GM19043 (cell line): ENCODE data around the gene B4GALT7.

Experiments used
- ATAC-seq: cut with Tn5 transposase; IDR thresholded peaks from one replicate; pipeline ENCODE4 v1.9.1; 2021; ENCODE audit warnings: low read depth; ENCODE audit not compliant: unreplicated experiment

B4GALT7 gene

DNA sequence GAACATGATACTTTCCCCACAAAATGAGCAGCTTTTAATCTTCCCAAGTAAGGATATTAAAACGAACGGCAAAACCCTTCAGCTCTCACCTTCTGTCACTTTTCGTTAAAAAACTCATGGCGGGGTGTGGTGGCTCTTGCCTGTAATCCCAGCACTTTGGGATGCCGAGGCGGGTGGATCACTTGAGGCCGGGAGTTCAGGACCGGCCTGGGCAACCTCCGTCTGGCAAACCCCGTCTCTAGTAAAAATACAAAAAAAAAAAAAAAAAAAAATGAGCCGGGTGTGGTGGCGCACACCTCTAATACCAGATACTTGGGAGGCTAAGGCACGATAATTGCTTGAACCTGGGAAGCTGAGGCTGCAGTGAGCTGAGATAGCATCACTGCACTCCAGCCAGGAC lies 7.0 kb upstream of the B4GALT7 start:
- ATAC-seq = no peak

DNA sequence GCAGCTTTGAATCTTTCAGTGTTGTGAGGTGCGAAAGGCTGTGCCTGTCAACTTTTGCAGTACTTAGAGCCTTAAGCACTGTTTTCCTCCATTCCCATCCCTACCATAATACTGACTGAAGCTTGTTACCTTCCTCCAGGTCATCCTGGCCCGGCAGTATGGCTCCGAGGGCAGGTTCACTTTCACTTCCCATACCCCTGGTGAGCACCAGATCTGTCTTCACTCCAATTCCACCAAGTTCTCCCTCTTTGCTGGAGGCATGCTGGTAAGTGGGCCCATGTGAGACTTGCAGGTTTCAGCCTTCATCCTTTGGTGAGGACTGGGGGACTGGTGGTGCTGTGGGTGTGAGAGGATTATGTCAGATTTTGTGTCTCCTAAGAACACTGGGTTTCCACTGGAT lies 6.4 kb upstream of the B4GALT7 start:
- no peak for ATAC-seq

DNA sequence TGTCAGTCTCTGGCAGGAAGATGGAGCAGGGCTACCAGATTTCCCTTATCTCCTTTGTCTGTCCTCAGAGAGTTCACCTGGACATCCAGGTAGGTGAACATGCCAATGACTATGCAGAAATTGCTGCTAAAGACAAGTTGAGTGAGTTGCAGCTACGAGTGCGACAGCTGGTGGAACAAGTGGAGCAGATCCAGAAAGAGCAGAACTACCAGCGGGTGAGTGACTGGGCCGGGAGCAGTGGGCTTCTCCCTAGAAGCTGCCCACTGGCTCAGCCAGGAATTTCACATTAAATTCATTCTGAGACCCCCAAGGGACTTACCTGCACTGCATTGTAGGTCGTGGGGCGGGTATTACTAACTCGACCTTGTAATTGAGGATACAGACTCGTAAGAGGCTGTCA lies 5.9 kb upstream of the B4GALT7 start:
- ATAC-seq = no peak

DNA sequence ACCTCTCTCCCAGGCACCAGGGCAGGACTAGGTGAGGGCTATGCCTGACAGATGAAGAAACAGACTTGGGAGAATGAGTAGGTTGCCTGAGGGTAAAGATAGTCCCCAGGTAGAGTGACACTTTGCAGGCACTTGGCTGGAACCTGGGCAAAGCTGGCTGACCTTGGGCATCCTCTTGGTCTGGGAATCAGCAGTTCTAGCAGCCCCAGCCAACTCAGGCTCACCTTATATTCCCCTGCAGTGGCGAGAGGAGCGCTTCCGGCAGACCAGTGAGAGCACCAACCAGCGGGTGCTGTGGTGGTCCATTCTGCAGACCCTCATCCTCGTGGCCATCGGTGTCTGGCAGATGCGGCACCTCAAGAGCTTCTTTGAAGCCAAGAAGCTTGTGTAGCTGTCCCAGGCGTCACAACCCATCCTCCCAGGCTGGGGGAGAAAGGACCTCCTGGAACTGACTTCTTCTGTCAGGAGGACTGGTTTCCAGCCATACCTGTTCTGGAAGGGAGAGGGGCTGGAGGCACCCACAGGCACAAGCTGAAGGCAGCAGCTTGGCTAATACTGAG lies 4.8 kb upstream of the B4GALT7 start:
- no peak for ATAC-seq

DNA sequence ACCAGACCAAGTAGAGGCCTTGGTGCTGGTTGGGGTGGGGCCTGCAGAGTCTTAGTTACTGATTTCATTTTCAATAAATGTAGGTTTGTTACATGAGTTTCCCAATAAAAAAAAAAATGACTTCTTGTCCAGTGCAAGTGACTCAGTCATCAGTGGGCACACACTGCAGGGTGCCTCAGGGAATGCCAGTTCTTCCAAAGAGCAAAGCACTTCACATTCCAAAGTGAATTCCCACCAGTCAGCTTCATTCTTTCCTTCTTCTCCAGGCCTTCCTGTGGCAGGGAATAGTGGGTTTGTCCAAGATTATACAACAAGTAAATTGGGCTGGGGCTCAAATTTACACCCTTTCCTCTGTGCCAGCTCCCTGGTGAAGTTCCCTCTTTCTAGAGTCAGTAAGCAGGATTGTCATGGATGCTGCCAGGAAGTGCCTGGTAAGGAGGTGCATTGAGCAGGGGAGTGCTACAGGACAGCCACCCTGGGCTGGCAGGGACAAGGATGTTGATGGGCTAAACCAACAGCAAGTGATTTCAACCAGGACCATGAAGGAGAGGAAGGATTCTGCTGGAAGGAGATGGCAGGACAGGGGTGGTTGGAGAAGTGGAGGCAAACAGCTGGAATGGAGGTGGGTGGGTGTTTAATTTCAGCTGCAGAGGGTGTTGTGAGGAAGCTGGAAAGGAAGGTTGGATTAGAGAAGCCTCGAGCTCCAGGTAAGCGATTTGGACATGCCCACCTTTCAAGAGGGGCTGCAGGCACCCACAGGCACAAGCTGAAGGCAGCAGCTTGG lies 3.7 kb upstream of the B4GALT7 start:
- no peak for ATAC-seq

DNA sequence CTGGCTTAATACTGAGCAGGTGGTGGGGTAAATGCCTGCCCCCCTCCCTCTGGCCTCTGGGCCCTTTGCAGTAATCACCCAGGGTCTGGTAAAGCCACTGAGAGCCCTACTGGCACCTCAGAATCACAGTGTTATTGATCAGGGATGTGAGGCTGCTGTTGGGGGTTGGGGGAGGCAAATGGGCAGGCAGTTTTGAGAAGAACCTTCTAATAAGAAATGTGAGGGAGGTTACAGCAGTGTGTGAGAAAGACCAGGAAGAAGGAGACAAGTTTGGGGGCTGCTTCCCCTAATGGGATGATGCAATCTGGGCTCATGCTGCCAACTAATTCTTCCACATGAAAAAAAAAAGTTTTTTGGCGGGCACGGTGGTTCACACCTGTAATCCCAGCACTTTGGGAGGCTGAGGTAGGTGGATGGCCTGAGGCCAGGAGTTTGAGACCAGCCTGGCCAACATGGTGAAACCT lies 3.1 kb upstream of the B4GALT7 start:
- no peak for ATAC-seq

DNA sequence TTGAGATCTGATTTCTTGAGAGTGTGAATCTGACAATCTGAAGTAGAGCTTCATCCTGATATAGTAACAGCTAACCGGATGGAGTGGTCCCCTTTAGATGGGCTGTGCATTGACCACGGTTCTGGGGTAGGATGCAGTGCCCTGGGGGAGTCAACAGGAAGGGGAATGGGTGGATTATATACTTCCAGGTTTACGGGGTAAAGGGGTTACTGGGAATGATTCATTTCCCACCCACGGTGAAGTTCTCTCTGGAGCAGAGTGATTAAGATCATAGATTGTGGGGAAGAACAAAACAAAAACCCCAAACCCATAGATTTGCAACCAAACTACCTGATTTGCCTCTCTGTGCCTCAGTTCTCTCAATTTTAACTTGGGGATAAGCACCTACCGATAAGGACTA lies 1.5 kb upstream of the B4GALT7 start:
- ATAC-seq = no peak

DNA sequence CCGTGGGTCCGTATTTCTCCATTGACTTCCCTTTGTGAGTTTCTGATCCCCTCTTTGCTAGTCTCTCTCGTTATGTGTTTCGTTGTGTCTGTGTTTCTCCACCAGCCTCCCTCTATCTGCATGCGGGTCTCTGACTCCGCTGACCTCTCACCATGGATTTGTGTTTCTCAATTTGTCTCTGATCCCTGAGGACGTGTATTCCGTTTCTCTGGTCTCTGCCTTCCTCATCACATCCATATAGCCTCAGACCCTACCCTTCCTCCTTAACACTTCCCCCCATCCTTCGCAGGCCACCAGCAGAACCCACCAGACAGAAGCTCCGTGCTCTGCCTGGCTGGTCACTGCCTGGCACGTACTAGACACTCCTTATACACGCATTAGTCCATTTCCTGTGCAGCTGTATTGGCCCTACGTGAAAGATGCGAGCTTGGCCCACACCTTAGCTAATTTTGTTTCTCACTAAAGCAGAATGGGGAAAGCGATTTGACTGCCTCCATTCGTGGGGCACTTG lies 631 bp downstream of the B4GALT7 start:
- ATAC-seq = peak; percentile 12

DNA sequence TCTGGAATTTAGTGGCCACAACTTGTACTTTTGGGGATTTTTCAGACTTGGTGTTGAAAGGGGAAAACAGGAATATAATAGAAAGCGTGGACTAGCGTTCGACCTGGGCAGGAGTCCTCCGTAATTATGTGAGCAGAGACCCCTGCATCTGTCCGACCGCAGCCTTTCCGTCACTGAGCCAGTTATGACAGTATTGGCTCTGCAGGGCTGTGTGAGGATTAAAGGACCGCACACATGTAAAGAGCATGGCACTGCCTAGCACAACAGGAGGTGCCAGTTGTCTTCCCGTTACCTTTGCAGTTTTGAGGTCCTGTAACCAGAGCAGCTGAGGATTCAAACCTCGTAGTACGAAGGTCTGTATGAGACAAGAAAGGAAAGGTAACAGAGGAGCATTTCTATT lies 1.2 kb downstream of the B4GALT7 start:
- no peak for ATAC-seq

DNA sequence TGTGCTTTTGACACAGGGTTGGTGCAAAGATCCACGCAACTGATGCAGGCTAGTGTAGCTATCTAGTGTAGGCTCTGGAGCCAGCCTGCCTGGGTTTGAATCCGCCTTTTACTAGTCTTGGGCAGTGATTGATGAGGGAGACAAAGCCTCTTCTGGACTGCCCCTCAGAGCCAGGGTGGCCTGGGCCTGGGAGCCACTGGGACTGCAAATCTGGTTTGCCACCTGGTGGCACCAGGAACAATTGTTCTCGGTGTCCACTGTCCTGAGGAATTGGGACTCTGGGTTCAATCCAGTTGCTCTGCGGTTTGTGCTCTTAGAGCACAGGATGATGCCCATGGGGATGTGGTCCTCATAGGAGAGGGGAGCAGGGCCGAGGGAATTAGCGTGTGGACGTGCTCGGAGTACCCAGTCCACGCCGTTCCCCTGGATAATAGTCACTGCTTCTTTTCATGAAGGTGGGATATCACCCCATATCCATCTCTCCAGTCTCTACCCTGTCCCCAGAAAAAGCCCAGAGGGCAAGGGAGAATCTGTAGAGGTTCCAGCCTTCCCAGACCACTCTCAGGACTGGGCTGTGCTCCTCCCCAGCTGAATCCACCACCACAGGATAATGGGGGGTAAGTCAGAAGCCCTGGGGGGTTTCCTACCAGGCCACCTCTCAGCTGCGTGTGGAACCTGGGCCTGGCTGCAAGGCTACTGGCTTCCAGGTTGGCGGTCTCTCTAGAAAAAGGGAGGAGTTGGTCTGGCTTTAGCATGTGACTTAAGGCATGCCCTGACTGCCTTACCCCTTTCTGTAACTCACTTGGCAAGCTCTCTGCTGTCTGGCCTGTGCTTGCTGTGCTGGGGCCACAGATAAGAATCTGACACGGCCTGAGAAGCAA lies 1.9 kb downstream of the B4GALT7 start:
- no peak for ATAC-seq

DNA sequence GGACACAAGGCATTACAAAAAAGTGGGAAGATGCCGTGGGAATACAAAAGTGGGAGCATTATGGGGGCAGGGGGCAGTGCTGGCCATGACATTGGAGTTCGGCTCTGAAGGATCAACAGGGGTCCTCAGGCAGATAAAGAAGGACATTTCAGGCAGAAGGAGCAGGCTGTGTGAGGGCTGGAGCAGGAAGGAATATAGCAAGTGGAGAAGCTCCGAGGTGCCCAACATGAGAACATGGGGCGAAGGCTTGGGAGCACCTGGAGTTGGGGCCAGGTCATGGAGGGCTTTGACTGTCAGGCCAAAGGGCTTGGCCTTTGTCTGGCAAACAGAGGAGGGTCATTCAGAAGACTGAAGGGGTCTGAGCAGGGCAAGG lies 2.5 kb downstream of the B4GALT7 start:
- no peak for ATAC-seq

DNA sequence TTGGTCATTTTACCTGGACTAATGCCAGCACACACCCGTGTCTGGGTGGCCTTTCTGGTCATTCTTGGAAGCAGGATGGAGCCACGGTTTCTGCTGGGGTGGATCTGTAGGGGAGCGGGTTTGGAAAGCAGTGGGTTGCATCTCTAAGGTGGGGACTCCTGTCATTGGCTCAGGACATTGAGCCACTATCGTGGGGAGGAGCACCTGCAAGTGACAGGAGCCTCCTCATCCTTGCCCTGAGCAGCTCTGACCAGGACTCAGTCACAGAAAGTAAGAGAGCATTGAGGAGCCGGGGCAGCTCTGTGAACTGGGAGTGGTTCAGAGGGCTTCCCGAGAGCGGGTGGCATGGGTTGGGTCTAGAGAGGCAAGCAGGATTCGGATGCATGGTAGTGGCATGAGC lies 3.7 kb downstream of the B4GALT7 start:
- ATAC-seq = no peak

DNA sequence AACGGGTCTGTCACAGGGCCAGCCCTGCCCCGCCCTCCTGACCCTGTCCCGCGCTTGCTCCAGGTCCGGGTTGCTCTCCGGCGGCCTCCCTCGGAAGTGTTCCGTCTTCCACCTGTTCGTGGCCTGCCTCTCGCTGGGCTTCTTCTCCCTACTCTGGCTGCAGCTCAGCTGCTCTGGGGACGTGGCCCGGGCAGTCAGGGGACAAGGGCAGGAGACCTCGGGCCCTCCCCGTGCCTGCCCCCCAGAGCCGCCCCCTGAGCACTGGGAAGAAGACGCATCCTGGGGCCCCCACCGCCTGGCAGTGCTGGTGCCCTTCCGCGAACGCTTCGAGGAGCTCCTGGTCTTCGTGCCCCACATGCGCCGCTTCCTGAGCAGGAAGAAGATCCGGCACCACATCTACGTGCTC lies 4.2 kb downstream of the B4GALT7 start:
- ATAC-seq = no peak

DNA sequence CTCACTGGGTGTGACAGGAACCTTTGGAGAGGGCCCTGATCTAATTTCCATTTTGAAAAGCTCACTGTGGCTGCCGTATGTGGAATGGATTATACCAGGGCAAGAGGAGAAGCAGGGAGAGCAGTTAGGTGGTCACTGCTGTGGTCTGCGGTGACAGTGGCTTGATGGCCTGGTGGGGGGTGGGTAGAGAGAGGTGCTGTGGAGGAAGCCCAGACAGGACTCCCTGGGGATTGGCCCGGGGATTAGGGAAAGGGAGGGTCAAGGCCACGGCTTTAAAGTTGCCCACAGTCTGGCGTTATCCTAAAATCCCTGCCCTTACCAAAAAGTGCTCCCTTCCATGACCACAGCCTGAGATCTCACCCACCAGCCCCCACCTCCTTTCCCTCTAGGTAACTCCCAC lies 4.7 kb downstream of the B4GALT7 start:
- no peak for ATAC-seq

DNA sequence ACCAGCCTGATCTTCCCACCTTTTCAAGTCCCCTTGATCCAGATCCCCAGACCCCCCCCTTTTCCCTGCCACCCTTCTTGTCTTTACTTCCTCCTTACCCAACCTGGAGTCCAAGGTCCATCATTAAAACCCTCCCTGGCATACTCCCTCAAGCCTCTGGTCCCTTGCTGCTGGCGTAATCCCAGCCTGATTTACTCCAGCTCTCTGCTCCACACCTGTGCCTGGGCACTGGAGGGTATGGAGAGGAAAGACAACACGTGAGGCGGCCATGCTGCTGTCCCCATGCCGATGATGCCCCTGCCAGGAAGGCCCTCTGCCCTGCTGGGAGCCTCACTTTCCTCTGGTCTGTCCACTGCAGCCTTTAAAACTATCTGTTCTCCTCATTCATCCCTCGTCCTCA lies 5.1 kb downstream of the B4GALT7 start:
- ATAC-seq = no peak

DNA sequence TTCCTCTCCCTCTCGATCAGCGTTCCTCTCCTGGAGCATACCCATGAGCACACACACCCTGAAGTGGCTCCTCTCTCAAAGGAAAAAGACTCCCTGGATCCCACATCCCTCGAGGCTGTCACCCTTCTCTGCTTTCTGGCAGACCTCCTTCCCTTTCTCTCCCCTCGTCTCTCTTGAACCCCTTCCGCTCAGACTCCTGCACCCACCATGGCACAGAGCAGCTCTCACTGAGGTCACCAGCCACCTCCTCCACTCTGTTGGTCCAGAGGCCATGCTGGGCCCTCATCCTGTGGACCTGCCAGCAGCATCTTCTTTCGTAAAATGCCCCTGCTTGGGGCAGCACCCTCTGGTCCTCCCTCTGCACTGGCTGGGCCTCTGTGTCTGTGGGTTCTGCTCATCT lies 5.7 kb downstream of the B4GALT7 start:
- ATAC-seq = no peak

DNA sequence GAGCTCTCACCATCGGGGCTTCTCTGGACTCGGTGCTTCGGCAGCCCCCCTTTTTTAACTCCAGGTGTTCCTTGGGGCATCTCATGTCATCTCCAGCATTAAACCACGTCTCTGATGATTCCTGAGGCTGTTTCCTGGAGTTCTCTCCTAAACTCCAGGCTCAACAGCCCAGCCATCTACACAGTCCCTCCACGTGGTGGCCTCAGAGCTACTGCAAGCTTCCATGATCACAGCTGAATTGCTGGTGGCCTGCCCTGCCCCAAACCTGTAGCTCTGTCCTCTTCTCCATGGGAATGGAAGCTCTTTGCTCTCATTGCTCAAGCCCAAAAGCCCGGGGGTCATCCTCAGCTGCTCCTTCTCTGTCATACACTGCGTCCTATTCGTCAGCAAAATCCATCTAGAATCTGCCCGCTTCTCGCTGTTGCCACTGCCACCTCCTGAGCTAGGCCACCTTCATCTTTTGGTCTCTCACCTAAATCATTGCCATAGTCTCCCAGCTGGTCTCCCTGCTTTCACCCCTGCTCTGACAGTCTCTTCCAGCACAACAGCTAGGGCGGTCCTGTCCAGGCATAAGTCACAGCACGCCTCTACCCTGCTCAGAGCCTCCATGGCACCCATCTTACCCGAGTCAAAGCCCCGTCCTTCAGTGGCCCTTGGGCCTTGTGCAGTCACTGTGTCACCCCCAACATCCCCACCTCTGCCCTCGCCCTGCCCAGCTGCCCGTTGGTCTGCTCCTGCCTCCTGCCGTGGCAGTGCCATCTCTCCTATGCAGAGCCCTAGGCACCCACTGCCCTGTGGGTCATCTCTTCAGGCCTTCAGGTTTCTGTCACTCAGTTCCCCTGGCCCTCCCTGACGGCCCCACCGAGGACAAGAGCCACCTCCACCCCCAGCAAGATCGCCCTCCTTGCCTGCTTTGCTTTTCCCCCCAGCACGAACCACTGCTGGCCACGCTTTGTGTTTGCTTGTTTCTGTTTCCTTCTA lies 6.4 kb downstream of the B4GALT7 start:
- ATAC-seq = no peak

DNA sequence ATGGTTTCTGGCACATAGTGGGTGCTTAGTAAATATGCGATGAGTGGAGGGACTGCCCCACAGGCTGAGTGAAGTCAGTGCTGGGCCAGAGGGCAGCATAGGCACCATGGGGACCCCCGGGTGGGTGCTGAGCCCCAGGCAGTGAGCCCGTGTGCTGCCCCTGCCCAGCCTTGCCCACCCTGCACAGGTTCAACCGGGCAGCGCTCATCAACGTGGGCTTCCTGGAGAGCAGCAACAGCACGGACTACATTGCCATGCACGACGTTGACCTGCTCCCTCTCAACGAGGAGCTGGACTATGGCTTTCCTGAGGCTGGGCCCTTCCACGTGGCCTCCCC lies 7.2 kb downstream of the B4GALT7 start:
- no peak for ATAC-seq

DNA sequence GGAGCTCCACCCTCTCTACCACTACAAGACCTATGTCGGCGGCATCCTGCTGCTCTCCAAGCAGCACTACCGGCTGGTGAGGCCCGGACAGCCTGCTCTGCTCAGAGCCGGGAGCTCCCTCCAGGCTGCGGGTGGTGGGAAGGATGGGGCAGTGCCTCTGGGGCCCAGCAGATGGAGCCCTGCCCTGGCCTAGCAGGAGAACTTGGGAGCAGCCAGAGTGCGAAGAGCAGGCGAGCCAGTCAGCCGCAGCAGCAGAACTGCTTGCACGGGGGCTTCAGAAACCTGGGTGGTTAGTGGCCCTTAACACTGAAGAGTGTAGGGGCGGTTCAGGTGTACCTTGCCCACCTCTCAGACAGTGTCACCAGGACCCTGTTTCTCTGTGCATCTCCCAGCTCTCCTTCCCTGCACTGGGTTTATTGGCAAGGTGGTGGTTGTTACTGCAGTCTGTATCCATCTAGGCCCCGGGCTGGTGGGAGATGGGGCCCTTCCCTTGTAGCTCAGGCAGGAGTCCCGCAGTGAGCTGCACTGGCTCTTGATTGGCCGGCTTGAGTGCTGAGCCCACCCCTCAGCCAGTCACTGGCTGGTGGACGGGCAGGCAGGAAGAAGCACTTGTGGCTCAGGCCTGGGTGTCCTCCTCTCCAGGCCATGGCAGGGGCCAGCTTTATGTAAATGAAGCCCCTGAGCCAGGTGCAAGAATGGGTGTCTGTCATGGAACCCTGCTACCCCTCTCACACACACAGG lies 7.7 kb downstream of the B4GALT7 start:
- peak; percentile 46 for ATAC-seq
